Right kidney (tissue), 9 donors: ENCODE data around the gene CREB3.

ENCODE experiments used
- DNase-seq: peaks from one replicate; pipeline ENCODE4 v3.0.0-alpha.2; 2016
- long read RNA-seq, 8 donors: transcript quantifications; one replicate each; lab custom pipeline, GENCODE V29; 2026

CREB3 gene
- long read RNA-seq, donor 1, transcript CREB3-201 (9 exons, 1,832 nt): major isoform, 29 of 29 reads
- long read RNA-seq, donor 1, partial matches to known transcripts: 0 of 29 reads
- long read RNA-seq, donor 1, other reads (novel, unspliced or antisense): 0 of 29 reads
- long read RNA-seq, donor 2, transcript CREB3-201 (9 exons, 1,832 nt): major isoform, 7 of 7 reads
- long read RNA-seq, donor 2, partial matches to known transcripts: 0 of 7 reads
- long read RNA-seq, donor 2, other reads (novel, unspliced or antisense): 0 of 7 reads
- long read RNA-seq, donor 3, transcript CREB3-201 (9 exons, 1,832 nt): major isoform, 10 of 22 reads
- long read RNA-seq, donor 3, partial matches to known transcripts: 11 of 22 reads
- long read RNA-seq, donor 3, other reads (novel, unspliced or antisense): 0 of 22 reads
- long read RNA-seq, donor 4, transcript CREB3-201 (9 exons, 1,832 nt): major isoform, 7 of 35 reads
- long read RNA-seq, donor 4, partial matches to known transcripts: 12 of 35 reads
- long read RNA-seq, donor 4, other reads (novel, unspliced or antisense): 16 of 35 reads
- long read RNA-seq, donor 5, transcript CREB3-201 (9 exons, 1,832 nt): major isoform, 15 of 15 reads
- long read RNA-seq, donor 5, partial matches to known transcripts: 0 of 15 reads
- long read RNA-seq, donor 5, other reads (novel, unspliced or antisense): 0 of 15 reads
- long read RNA-seq, donor 6, transcript CREB3-201 (9 exons, 1,832 nt): major isoform, 8 of 17 reads
- long read RNA-seq, donor 6, partial matches to known transcripts: 9 of 17 reads
- long read RNA-seq, donor 6, other reads (novel, unspliced or antisense): 0 of 17 reads
- long read RNA-seq, donor 7, transcript CREB3-201 (9 exons, 1,832 nt): major isoform, 25 of 53 reads
- long read RNA-seq, donor 7, partial matches to known transcripts: 20 of 53 reads
- long read RNA-seq, donor 7, other reads (novel, unspliced or antisense): 8 of 53 reads
- long read RNA-seq, donor 8, transcript CREB3-201 (9 exons, 1,832 nt): major isoform, 17 of 22 reads
- long read RNA-seq, donor 8, partial matches to known transcripts: 5 of 22 reads
- long read RNA-seq, donor 8, other reads (novel, unspliced or antisense): 0 of 22 reads

DNA sequence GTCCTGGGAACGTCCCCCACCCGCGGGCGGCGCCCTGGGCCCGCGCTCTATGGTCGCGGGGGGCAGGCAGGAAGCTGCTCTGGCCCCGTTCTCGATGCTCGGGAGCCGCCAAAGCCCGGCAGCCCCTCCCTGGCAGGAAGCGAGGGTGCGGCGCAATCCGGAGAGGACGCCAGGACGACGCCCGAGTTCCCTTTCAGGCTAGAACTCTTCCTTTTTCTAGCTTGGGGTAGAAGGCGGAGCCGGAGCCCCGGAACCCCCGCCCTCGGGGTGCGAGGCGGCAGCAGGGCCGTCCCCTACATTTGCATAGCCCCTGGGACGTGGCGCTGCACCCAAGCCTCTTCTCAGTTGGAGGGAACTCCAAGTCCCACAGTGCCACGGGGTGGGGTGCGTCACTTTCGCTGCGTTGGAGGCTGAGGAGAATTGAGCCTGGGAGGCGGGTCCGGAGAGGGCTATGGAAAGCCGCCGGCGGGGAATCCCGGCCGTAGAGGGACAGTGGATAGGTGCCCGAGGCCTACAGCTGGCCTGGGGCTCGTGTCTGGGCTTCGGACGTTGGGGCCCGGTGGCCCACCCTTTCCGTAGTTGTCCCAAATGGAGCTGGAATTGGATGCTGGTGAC, at the start of gene CREB3, which contains the start of gene TLN1:
CREB3 (plus strand) TSS at position 482 of the 615 bp plus-strand sequence; CDS start at position 589, 107 bp downstream.
TLN1 (minus strand) TSS at position 11 of the 615 bp plus-strand sequence. CDS start 6,501 bp downstream, outside the sequence.
- DNase-seq: peak; percentile 97

DNA sequence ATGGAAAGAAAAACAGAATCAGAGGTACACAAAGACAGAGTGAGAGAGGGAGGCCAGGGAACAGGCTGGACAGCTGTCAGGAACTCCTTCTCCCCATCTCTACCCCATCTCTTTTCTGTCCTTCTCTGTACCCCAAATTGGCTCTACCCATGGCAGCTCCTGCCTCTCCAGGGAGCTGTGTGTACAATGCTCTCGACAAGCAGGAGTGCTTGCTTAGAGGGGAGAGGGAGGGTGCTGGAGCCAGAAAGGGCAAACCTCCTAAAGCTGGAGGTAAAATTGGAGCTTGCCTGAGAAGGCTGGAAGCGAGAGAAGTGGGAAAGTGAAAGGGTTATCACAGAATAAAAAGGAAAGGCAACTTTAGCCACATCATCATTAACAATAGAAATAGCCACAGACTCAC, 49.1 kb upstream of the CREB3 start:
- DNase-seq: no peak

DNA sequence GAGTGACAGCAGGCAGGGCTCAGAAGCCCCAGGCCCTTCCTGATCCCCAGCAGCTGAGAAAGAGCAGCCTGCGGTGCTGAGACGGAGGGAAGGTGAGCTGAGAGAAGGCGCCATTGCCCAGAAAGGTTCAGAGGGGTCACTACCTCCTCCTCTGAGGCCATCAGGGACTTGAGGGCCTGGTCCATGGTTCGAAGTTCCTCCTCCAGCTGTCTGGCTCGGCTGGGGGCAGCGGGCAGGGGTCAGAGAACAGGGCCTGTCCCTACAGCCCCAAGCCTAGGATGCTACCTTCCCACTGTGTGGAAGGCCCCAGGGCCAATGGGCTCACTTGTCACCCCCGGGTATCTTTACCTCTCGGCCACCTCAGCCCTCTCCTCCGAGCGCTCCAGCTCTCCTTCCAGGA, 47.5 kb upstream of the CREB3 start:
- no peak for DNase-seq

DNA sequence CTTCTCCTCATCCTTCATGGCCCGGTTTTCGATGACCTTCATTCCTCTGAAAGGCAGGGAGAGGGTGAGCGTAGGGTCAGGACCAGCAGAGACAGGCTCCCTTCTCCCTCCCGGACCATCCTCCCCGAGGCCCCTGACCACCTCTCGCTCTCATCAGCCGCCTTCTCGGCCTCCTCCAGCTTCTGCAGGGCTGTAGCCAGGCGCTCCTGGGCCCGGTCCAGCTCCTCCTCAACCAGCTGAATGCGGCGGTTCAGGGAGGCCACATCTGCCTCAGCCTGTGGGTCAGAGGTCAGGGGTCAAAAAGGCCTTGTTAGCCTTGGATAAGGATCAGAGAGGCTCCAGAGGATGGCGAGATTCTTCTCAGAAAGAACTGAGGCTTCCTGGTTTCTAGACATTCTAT, 47.0 kb upstream of the CREB3 start:
- no peak for DNase-seq

DNA sequence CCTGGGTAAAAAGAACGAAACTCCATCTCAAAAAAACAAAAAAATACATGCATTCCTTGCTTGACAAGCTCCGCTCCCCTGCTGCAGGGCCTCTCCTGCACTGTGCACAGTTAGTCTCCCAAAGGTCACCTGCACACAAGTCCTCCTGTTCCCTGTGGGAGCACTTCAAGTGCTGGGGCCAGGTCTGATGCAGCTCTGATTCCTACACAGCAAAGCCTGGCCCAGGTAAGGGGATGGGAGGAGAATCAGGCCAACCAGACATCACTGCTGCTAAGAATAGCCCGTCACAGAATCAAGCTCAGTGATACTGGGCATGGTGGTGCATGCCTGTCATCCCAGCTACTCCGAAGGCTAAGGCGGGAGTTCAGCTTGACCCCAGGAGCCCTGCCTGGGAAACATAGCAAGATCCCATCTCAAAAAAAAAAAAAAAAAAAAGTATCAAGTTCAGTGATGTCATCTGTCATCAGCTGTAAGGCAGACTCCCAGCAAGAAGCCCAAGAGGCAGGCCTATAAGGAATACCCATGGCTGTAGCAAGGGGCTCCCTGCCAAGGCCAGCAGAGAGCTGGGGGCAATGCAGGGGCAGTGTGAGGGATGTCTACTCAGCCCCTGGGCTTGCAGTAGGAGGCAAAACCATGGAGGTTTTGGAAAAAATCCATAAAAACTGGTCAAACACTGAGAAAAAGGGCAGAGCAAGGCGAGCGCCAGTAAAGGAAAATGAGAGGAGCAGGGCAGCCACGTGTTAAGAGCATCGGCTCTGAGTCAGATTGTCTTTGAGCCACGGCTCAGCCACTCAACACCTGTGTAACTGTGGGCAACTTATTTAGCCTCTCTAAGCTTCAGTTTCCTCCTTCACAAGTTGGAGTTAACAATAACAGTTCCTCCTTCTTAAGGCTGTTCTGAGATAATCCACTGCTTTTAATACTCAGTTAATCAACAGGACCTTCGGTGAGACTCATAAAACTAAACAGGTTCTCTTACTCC, 46.0 kb upstream of the CREB3 start:
- DNase-seq: no peak

DNA sequence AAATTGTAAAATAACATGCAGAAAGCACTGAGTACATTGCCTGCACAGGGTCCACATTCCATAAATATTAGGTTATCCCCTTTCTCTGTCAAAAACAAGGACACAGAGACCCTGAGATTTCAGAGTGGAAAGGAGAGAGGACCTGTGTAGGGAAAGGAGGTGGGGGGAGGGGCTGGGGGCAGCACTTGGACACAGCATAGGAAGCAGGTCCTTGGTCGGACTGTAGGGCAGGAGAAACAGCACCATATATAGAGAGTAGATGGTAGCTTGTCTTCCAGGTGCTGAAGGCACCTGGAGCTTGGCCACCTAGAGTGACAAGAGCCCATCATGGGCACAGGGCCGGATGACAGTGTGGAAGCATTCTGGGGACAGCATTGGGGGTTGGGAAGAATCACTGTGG, 45.2 kb upstream of the CREB3 start:
- DNase-seq: no peak

DNA sequence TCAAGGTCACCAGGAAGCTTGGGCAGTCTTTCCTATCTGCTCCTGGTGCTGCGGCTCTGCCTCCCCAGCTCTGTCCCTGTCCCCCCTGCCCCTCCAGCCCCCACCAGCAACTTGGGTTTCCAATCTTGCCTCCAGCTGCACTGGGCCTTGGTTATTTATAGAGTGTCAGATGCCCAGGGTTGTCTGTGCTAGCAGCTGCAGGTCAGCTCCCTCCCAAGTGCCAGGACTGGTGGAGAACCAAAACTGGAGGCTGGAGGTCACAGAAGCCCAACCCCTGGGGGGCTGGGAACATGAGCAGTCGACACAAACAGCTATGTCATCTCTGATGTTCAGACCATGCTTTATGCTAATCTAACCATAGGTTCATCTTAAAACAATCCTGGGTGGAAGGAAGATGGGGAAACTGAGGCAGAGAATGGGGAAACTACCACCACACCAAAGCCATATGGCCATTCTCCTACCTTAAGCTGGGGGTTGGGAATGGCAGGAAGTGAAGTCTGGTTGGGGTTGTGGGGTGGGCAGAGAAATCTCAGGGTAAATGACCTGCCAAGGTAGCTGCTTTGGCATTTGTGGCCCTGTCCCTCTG, 44.4 kb upstream of the CREB3 start:
- no peak for DNase-seq

GRCh38 chr9:35688558-35689541, 43.6 kb upstream of the CREB3 start:
- DNase-seq: no peak

GRCh38 chr9:35689542-35690293, 42.7 kb upstream of the CREB3 start, which contains the start of gene TPM2:
TSS of gene TPM2 (minus strand) at chr9:35689925. CDS start at chr9:35689817, 108 bp downstream.
- peak; percentile 75 for DNase-seq

DNA sequence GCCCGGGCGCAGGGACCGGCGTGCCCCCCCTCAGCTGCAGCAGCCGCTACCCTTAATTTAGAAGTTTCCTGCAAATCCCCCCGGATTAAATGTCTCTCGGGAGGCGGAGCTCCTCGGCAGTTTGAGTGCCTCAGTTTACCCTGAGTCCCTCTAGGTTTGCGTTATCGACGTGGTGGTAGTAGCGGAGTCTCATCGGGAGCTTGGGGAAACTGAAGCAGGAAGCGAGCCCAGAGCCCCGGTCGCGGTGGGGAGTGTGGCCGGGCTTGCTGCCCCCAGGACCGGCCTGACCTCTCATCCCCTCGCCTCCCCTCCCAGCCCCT, 42.2 kb upstream of the CREB3 start:
- peak; percentile 72 for DNase-seq

DNA sequence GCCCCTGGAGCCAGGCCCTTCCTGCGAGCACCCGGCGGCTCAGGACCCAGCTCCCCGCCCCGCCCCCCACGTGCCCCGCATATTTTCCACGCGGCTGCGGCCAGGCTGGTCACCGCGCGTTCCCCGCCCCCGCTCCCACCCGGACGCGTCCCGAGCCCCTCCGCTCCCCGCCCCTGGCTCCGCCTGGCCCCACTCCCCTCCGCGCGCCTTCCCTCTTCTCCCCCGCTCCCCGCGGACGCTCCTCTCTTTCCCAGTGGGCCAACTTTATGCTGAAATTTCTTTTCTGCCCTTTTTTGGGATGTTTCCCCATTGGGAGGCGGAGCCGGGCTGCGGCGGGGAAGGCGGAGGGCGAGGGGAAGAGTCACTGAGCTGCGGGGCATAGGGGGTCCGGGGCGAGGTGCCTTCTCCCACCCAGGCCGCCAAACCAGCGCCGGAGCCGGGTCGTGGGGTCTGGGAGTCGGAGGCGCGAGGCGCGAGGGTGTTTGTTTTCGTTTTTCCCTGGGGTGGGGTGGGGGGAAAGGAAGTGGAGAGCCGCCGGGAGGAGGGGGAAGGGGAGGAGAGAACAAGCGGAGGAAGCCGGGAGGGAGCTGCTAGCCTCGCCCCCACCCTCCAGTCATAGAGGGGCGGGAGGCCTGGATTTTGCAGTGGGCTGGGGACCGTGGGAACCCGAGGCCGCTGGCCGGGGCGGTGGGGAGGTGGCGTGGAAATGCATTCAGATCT, 41.7 kb upstream of the CREB3 start:
- DNase-seq: peak; percentile 71

- no peak for DNase-seq
Measured at GRCh38 chr9:35691334-35691650, 41.2 kb upstream of the CREB3 start.

- DNase-seq: no peak
Measured at GRCh38 chr9:35691757-35692301, 40.6 kb upstream of the CREB3 start.

DNA sequence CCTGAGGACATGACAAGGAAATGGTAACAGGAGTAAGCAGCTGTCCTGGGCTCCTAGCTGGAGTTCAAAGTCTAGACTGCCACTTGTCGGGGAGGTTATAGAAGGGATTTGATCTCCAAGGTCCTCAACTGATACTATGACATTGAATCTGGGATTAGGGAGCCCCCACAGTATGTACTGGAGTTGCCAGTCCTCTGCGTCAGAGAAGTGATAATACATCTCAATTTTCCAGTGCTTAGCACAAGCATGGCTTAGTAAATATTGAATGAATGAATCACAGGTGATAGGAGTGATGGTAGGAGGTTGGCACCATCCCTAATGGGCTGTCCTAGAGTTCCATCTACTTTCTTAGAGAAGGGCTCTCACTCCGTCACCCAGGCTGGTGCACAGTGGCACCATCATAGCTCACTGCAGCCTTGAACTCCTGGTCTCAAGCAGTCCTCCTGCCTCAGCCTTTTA, 36.5 kb upstream of the CREB3 start:
- no peak for DNase-seq

DNA sequence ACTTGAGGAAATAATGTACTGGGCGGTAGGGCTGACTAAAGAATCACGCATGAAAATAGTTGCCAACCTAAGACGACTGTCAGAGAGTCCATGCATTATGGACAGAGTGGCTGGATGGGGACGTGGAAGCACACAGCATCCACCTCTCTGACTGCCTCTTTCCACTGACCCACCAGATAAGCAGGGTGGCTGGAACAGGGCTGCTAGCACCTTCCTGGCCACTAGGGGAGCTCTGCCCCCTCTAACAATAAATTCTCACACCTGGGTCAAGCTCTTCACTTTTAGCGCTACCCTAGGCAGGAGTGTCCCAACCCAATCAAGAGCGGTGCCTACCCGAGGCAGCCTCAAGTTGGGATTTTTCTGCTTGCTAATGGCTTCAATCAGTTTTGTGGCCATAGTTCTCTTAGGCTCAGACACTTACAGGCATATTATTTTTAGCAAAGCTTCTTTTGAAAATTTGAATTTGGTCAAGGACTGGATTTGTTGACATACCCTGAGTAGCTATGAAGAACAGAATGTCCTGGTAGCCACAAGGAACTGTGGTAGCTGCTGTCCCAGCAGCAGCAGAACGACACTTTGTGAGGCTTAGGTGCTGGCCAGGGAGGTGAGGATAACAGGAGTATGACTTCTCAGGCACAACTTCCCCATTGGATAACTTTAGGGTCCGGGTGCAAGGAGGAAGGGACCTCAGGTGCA, 35.8 kb upstream of the CREB3 start:
- peak; percentile 25 for DNase-seq

- no peak for DNase-seq
Measured at GRCh38 chr9:35697486-35697885, 35.0 kb upstream of the CREB3 start.

- DNase-seq: no peak
Measured at GRCh38 chr9:35698231-35698630, 34.2 kb upstream of the CREB3 start.
